H9 (cell line): ENCODE data around the gene PTCHD1. TPM values are rescaled to one million over a fixed set of nuclear protein-coding genes. Genes with fewer than 3 reads are reported as not detected.

ENCODE experiments used
- DNase-seq: peaks from one replicate; pipeline ENCODE4 v3.0.0-alpha.2; 2017
- H2AFZ ChIP-seq: one replicate; pipeline ENCODE4 v1.6.1; 2013; ENCODE audit warnings: mild to moderate bottlenecking, low read length, control low read depth, moderate library complexity
- H2AK5ac ChIP-seq: 2 replicates; pipeline ENCODE4 v1.6.1; 2013; ENCODE audit warnings: low read length, control low read depth, mixed read lengths; ENCODE audit not compliant: insufficient read length
- H2BK120ac ChIP-seq: one replicate; pipeline ENCODE4 v1.6.1; 2013; ENCODE audit warnings: low read depth, mild to moderate bottlenecking, low read length, control low read depth, inconsistent platforms; ENCODE audit not compliant: poor library complexity, severe bottlenecking
- H2BK12ac ChIP-seq: 2 replicates; pipeline ENCODE4 v1.6.1; 2013; ENCODE audit warnings: low read length, control low read depth, mixed read lengths, low read depth; ENCODE audit not compliant: insufficient read length
- H2BK15ac ChIP-seq: 2 replicates; pipeline ENCODE4 v1.6.1; 2013; ENCODE audit warnings: low read depth, low read length, control low read depth
- H2BK20ac ChIP-seq: one replicate; pipeline ENCODE4 v1.6.1; 2013; ENCODE audit warnings: low read depth, mild to moderate bottlenecking, low read length, control low read depth, inconsistent platforms; ENCODE audit not compliant: poor library complexity, severe bottlenecking
- H2BK5ac ChIP-seq: 2 replicates; pipeline ENCODE4 v1.6.1; 2013; ENCODE audit warnings: low read length, control low read depth, mixed read lengths; ENCODE audit not compliant: insufficient read length
- H3K14ac ChIP-seq: 2 replicates; pipeline ENCODE4 v1.6.1; 2013; ENCODE audit warnings: low read length, control low read depth; ENCODE audit not compliant: insufficient read depth
- H3K18ac ChIP-seq: 2 replicates; pipeline ENCODE4 v1.6.1; 2013; ENCODE audit warnings: low read depth, mild to moderate bottlenecking, mixed read lengths, low read length, control low read depth; ENCODE audit not compliant: insufficient read length
- H3K23ac ChIP-seq: 2 replicates; pipeline ENCODE4 v1.6.1; 2013; ENCODE audit warnings: low read length, control low read depth, mixed read lengths, low read depth; ENCODE audit not compliant: insufficient read length
- H3K23me2 ChIP-seq: 2 replicates; pipeline ENCODE4 v1.6.1; 2013; ENCODE audit warnings: low read depth, mild to moderate bottlenecking, mixed read lengths, low read length, control low read depth; ENCODE audit not compliant: insufficient read length, poor library complexity, severe bottlenecking
- H3K27ac ChIP-seq: 2 replicates; pipeline ENCODE4 v1.5.1; 2013; ENCODE audit warnings: low read length, control low read depth, mixed read lengths, low read depth; ENCODE audit not compliant: insufficient read length
- H3K27me3 ChIP-seq: 2 replicates; pipeline ENCODE4 v1.6.1; 2013; ENCODE audit warnings: low read length, control low read depth, inconsistent platforms; ENCODE audit not compliant: insufficient read depth
- H3K4ac ChIP-seq: 2 replicates; pipeline ENCODE4 v1.6.1; 2013; ENCODE audit warnings: low read depth, mild to moderate bottlenecking, control low read depth, inconsistent platforms, low read length, moderate library complexity
- H3K4me1 ChIP-seq: 2 replicates; pipeline ENCODE4 v1.6.1; 2013; ENCODE audit warnings: low read length, control low read depth, inconsistent platforms; ENCODE audit not compliant: insufficient read depth
- H3K4me2 ChIP-seq: 2 replicates; pipeline ENCODE4 v1.6.1; 2013; ENCODE audit warnings: low read length, control low read depth, mixed read lengths; ENCODE audit not compliant: insufficient read length, insufficient read depth
- H3K56ac ChIP-seq: 2 replicates; pipeline ENCODE4 v1.6.1; 2013; ENCODE audit warnings: low read depth, mild to moderate bottlenecking, mixed read lengths, low read length, control low read depth; ENCODE audit not compliant: insufficient read length
- H3K79me1 ChIP-seq: 2 replicates; pipeline ENCODE4 v1.6.1; 2013; ENCODE audit warnings: low read depth, mild to moderate bottlenecking, moderate library complexity, low read length, control low read depth, inconsistent platforms; ENCODE audit not compliant: insufficient read depth, poor library complexity, severe bottlenecking
- H3K79me2 ChIP-seq: 2 replicates; pipeline ENCODE4 v1.6.1; 2013; ENCODE audit warnings: low read length, control low read depth, inconsistent platforms; ENCODE audit not compliant: insufficient read depth
- H3K9ac ChIP-seq: 2 replicates; pipeline ENCODE4 v1.6.1; 2013; ENCODE audit warnings: low read length, control low read depth, mixed read lengths; ENCODE audit not compliant: insufficient read length; ENCODE audit errors: extremely low read depth
- H3K9me3 ChIP-seq: one replicate; pipeline ENCODE4 v1.6.1; 2013; ENCODE audit warnings: low read depth, low read length, inconsistent platforms; ENCODE audit not compliant: control insufficient read depth
- H3T11ph ChIP-seq: one replicate; pipeline ENCODE4 v1.6.1; 2013; ENCODE audit warnings: mild to moderate bottlenecking, low read length, control low read depth, inconsistent platforms
- H4K20me1 ChIP-seq: one replicate; pipeline ENCODE4 v1.6.1; 2013; ENCODE audit not compliant: control insufficient read depth, insufficient read length, insufficient read depth
- H4K5ac ChIP-seq: 2 replicates; pipeline ENCODE4 v1.6.1; 2013; ENCODE audit warnings: low read depth, mild to moderate bottlenecking, mixed read lengths, low read length, control low read depth; ENCODE audit not compliant: insufficient read length
- H4K8ac ChIP-seq: replicated peaks from 2 replicates; pipeline ENCODE4 v1.6.1; 2013; ENCODE audit warnings: low read length, control low read depth, mixed read lengths, low read depth; ENCODE audit not compliant: insufficient read length
- H4K91ac ChIP-seq: 2 replicates; pipeline ENCODE4 v1.6.1; 2013; ENCODE audit warnings: low read depth, mild to moderate bottlenecking, moderate library complexity, mixed read lengths, low read length, control low read depth; ENCODE audit not compliant: insufficient read length
- H3K27ac Mint-ChIP-seq, 3 experiments: 2 replicates in 2 of 3; 3 replicates in 1 of 3; pipeline ENCODE4 v1.8.0; 2020 to 2021; ENCODE audit warnings: mixed read lengths in 3 of 3, mild to moderate bottlenecking in 1 of 3, moderate library complexity in 1 of 3
- H3K27me3 Mint-ChIP-seq: 2 replicates; pipeline ENCODE4 v1.8.0; 2021; ENCODE audit warnings: low read depth, mild to moderate bottlenecking, moderate library complexity, mixed read lengths
- H3K36me3 Mint-ChIP-seq, 3 experiments: 2 replicates in 2 of 3; 3 replicates in 1 of 3; pipeline ENCODE4 v1.8.0; 2020 to 2021; ENCODE audit warnings: low read depth in 3 of 3, mixed read lengths in 3 of 3; ENCODE audit not compliant: insufficient read depth in 1 of 3
- H3K4me1 Mint-ChIP-seq, 2 experiments: 2 replicates each; pipeline ENCODE4 v1.8.0; 2020; ENCODE audit warnings: mixed read lengths in 2 of 2
- H3K4me3 Mint-ChIP-seq, 2 experiments: 2 replicates in 1 of 2; 3 replicates in 1 of 2; pipeline ENCODE4 v1.8.0; 2020 to 2021; ENCODE audit warnings: mild to moderate bottlenecking in 2 of 2, mixed read lengths in 2 of 2, moderate library complexity in 1 of 2
- H3K9me3 Mint-ChIP-seq, 2 experiments: 2 replicates in 1 of 2; 3 replicates in 1 of 2; pipeline ENCODE4 v1.8.0; 2020; ENCODE audit warnings: mild to moderate bottlenecking in 2 of 2, mixed read lengths in 2 of 2, moderate library complexity in 1 of 2
- WGBS: extraction: QIAGEN DNeasy Blood & Tissue Kit; methylation state at CpG from one replicate; pipeline ENCODE4 v1.1.7; 2013; ENCODE audit warnings: missing lambda C conversion rate, low lambda C conversion rate, mixed read lengths; ENCODE audit not compliant: insufficient read length; ENCODE audit errors: extremely low coverage; 5-methylcytosine and 5-hydroxymethylcytosine counted together
- total RNA-seq: library from RNA; stranded (reverse); gene quantifications from 2 replicates; pipeline ENCODE4 v1.2.1, GENCODE V29; 2021
- TF ChIP-seq, protein P1 (sequence below): fragments of 200-600 bp; sonication (generic); conservative IDR thresholded peaks from 3 replicates; pipeline ENCODE4 v1.8.0; 2021; ENCODE audit warnings: antibody characterized with exemption, mild to moderate bottlenecking

PTCHD1 gene
- total RNA-seq, 1 experiment from 2014 or later, result 1.4 TPM

DNA sequence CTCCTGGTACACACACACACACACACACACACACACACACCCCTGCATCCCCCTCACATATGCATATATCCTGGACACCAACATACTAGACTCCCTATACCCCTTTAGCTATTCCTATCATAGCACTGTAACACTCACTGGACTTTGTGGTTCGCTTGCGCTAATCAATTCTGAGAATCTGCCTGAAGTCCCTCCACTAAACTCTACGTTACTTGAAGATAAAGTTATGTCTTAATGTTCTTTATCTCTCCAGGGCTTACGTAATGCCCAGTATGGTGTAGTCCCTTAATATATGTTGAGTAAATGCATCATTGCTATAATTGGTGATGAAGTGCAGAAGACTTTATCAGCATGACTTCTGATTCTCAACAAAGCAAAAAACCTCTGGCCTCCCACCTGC lies 32.3 kb downstream of the PTCHD1 start:
- Histone ChIP-seq H3K56ac (no peak overlapping the region), H2BK5ac (no peak overlapping the region), H4K8ac (no peak overlapping the region), H3K79me1 (no peaks in the 10 kb centered on the region), H2AK5ac (no peak overlapping the region), H2BK12ac (no peak overlapping the region), H3K79me2 (no peaks in the 10 kb centered on the region), H4K5ac (no peak overlapping the region), H2BK120ac (no peak overlapping the region), H2AFZ (no peak overlapping the region), H4K91ac (no peak overlapping the region), H3K27ac (no peak overlapping the region), H3K9ac (no peak overlapping the region), H3K4me2 (no peak overlapping the region), H2BK20ac (no peak overlapping the region), H2BK15ac (no peak overlapping the region), H3K4ac (no peak overlapping the region), H3K23me2 (no peaks in the 10 kb centered on the region), H3T11ph (no peak overlapping the region), H3K4me1 (no peaks in the 10 kb centered on the region), H3K14ac (no peak overlapping the region), H3K18ac (no peak overlapping the region), H3K9me3 (no peaks in the 10 kb centered on the region), H3K27me3 (no peaks in the 10 kb centered on the region), H4K20me1 (no peaks in the 10 kb centered on the region), H3K23ac (no peak overlapping the region)
- peaks cover 3% of the 10 kb centered on the region; the same call in 1 of the 2 replicates for H3K27me3 Mint-ChIP-seq
- DNase-seq, result no peak
- no peak overlapping the region for H3K4me3 Mint-ChIP-seq
- peaks cover 10 to 22% (median 15%) of the 10 kb centered on the region in 3 experiments for H3K36me3 Mint-ChIP-seq
- H3K27ac Mint-ChIP-seq, result no peak overlapping the region
- TF ChIP-seq, protein P1, sequence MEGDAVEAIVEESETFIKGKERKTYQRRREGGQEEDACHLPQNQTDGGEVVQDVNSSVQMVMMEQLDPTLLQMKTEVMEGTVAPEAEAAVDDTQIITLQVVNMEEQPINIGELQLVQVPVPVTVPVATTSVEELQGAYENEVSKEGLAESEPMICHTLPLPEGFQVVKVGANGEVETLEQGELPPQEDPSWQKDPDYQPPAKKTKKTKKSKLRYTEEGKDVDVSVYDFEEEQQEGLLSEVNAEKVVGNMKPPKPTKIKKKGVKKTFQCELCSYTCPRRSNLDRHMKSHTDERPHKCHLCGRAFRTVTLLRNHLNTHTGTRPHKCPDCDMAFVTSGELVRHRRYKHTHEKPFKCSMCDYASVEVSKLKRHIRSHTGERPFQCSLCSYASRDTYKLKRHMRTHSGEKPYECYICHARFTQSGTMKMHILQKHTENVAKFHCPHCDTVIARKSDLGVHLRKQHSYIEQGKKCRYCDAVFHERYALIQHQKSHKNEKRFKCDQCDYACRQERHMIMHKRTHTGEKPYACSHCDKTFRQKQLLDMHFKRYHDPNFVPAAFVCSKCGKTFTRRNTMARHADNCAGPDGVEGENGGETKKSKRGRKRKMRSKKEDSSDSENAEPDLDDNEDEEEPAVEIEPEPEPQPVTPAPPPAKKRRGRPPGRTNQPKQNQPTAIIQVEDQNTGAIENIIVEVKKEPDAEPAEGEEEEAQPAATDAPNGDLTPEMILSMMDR, result no peak
- H3K9me3 Mint-ChIP-seq, result peaks cover 0 to 8% of the 10 kb centered on the region in 2 experiments; a peak in 1 of 5 replicates
- H3K4me1 Mint-ChIP-seq, result peaks cover 3 to 5% of the 10 kb centered on the region in 2 experiments; a peak in 2 of 4 replicates
- no CpG with 5 or more reads among the region's 4 CpGs for whole genome bisulfite sequencing
